ENCODE results near the gene SDK2.

The SDK2 gene

GRCh38 chr17:73419051-73419450 lies 225.2 kb downstream of the SDK2 start:
- no peak for DNase-seq (ENCODE audit: low read depth)

- DNase-seq (ENCODE audit: low read depth), result no peak
Measured at GRCh38 chr17:73415782-73416181, 228.5 kb downstream of the SDK2 start.

- DNase-seq (ENCODE audit: low read depth), result no peak
Measured at GRCh38 chr17:73414171-73414955, 229.9 kb downstream of the SDK2 start.

- DNase-seq (ENCODE audit: low read depth), result no peak
Measured at GRCh38 chr17:73412914-73413313, 231.3 kb downstream of the SDK2 start.

- no peak for DNase-seq (ENCODE audit: low read depth)
Measured at GRCh38 chr17:73411313-73411747, 232.9 kb downstream of the SDK2 start.

GRCh38 chr17:73410586-73411312 lies 233.5 kb downstream of the SDK2 start:
- DNase-seq (ENCODE audit: low read depth), result no peak

GRCh38 chr17:73404246-73404645 lies 240.0 kb downstream of the SDK2 start:
- no peak for DNase-seq (ENCODE audit: low read depth)

GRCh38 chr17:73402466-73402865 lies 241.8 kb downstream of the SDK2 start:
- DNase-seq (ENCODE audit: low read depth), result no peak

- DNase-seq (ENCODE audit: low read depth), result no peak
Measured at GRCh38 chr17:73401911-73402310, 242.3 kb downstream of the SDK2 start.

- no peak for DNase-seq (ENCODE audit: low read depth)
Measured at GRCh38 chr17:73400915-73401545, 243.2 kb downstream of the SDK2 start.

GRCh38 chr17:73399056-73399455 lies 245.2 kb downstream of the SDK2 start:
- DNase-seq (ENCODE audit: low read depth), result no peak

- no peak for DNase-seq (ENCODE audit: low read depth)
Measured at GRCh38 chr17:73397856-73398540, 246.2 kb downstream of the SDK2 start.

GRCh38 chr17:73397278-73397826 lies 246.9 kb downstream of the SDK2 start:
- no peak for DNase-seq (ENCODE audit: low read depth)

- no peak for DNase-seq (ENCODE audit: low read depth)
Measured at GRCh38 chr17:73396431-73397277, 247.6 kb downstream of the SDK2 start.

- no peak for DNase-seq (ENCODE audit: low read depth)
Measured at GRCh38 chr17:73394512-73395450, 249.5 kb downstream of the SDK2 start.

GRCh38 chr17:73393962-73394361 lies 250.3 kb downstream of the SDK2 start:
- no peak for DNase-seq (ENCODE audit: low read depth)

GRCh38 chr17:73393381-73393780 lies 250.9 kb downstream of the SDK2 start:
- DNase-seq (ENCODE audit: low read depth), result no peak

GRCh38 chr17:73391331-73392265 lies 252.6 kb downstream of the SDK2 start:
- no peak for DNase-seq (ENCODE audit: low read depth)

- no peak for DNase-seq (ENCODE audit: low read depth)
Measured at GRCh38 chr17:73390851-73391250, 253.4 kb downstream of the SDK2 start.

Data from stimulated activated CD8-positive, alpha-beta memory T cell treated with anti-CD3 and anti-CD28 coated beads, Interleukin-15, amount 100 ng/mL, for 24 hours (primary cell).